NCI-H1694 treated with DMSO at 0.1 percent for 48 hours (cell line): Measurements from ENCODE around the gene IL17RD.
"Not testable (repeated sequence)": the region's sequence is repeated elsewhere in the genome, so short reads cannot be mapped to it uniquely, and the experiment has no call there.

ENCODE experiments used
- DNase-seq: peaks from one replicate; lab custom pipeline; 2025; lab: John Stamatoyannopoulos, UW

The IL17RD gene

GRCh38 chr3:57093489-57093888 lies 71.7 kb downstream of the IL17RD start:
- no peak for DNase-seq

- DNase-seq, result no peak
Observed at GRCh38 chr3:57091521-57092273, 73.5 kb downstream of the IL17RD start.

GRCh38 chr3:57089043-57089442 lies 76.1 kb downstream of the IL17RD start:
- DNase-seq, result no peak

- DNase-seq, result no peak
Observed at GRCh38 chr3:57088503-57088902, 76.7 kb downstream of the IL17RD start.

GRCh38 chr3:57087361-57088092 lies 77.6 kb downstream of the IL17RD start:
- no peak for DNase-seq

- DNase-seq, result no peak
Observed at GRCh38 chr3:57086201-57086600, 79.0 kb downstream of the IL17RD start.

- DNase-seq, result no peak
Observed at GRCh38 chr3:57085211-57085610, 79.9 kb downstream of the IL17RD start.

GRCh38 chr3:57083266-57083995 lies 81.7 kb downstream of the IL17RD start:
- DNase-seq, result not testable (repeated sequence)

- no peak for DNase-seq
Observed at GRCh38 chr3:57082481-57082880, 82.7 kb downstream of the IL17RD start.

GRCh38 chr3:57081173-57081572 lies 84.0 kb downstream of the IL17RD start:
- DNase-seq, result no peak

- no peak for DNase-seq
Observed at GRCh38 chr3:57080171-57080570, 85.0 kb downstream of the IL17RD start.

GRCh38 chr3:57079474-57079831 lies 85.7 kb downstream of the IL17RD start:
- DNase-seq, result no peak

GRCh38 chr3:57078635-57079473 lies 86.3 kb downstream of the IL17RD start:
- DNase-seq, result no peak

- DNase-seq, result peak; percentile 13
Observed at GRCh38 chr3:57078344-57078634, 86.9 kb downstream of the IL17RD start.

- DNase-seq, result no peak
Observed at GRCh38 chr3:57077630-57078343, 87.4 kb downstream of the IL17RD start.

- DNase-seq, result no peak
Observed at GRCh38 chr3:57076422-57076951, 88.7 kb downstream of the IL17RD start.

- no peak for DNase-seq
Observed at GRCh38 chr3:57074135-57074534, 91.0 kb downstream of the IL17RD start.

- no peak for DNase-seq
Observed at GRCh38 chr3:57073628-57074027, 91.5 kb downstream of the IL17RD start.

- DNase-seq, result no peak
Observed at GRCh38 chr3:57069503-57069902, 95.7 kb downstream of the IL17RD start.

GRCh38 chr3:57068437-57069089 lies 96.6 kb downstream of the IL17RD start:
- no peak for DNase-seq

- no peak for DNase-seq
Observed at GRCh38 chr3:57066471-57066870, 98.7 kb downstream of the IL17RD start.
